GM10248 (cell line): ENCODE data around the gene SNRPD3.
A peak's percentile ranks its signal among the peaks of the same experiment; 100 is the strongest.

Experiments
- CTCF ChIA-PET: fragments of 300-600 bp; sonication (Branson Sonifier 250); formaldehyde crosslinking; extraction: SDS; loops from one replicate; lab custom pipeline; 2021; ENCODE audit warnings: antibody characterized with exemption; lab: Yijun Ruan, JAX
- POLR2A ChIA-PET: fragments of 350-650 bp; sonication (Branson Sonifier 250); formaldehyde crosslinking; extraction: SDS; loops from one replicate; lab custom pipeline; 2020; ENCODE audit warnings: antibody characterized with exemption; lab: Yijun Ruan, JAX
- DNase-seq: peaks from one replicate; pipeline ENCODE4 v3.0.0; 2012; ENCODE audit errors: extremely low spot score
- TF ChIP-seq, protein P1 (sequence below): IDR thresholded peaks from 2 replicates; pipeline ENCODE4 v1.5.1; 2012; ENCODE audit warnings: mild to moderate bottlenecking, low read depth; ENCODE audit errors: extremely low read depth, missing control alignments, control extremely low read depth

The SNRPD3 gene

DNA sequence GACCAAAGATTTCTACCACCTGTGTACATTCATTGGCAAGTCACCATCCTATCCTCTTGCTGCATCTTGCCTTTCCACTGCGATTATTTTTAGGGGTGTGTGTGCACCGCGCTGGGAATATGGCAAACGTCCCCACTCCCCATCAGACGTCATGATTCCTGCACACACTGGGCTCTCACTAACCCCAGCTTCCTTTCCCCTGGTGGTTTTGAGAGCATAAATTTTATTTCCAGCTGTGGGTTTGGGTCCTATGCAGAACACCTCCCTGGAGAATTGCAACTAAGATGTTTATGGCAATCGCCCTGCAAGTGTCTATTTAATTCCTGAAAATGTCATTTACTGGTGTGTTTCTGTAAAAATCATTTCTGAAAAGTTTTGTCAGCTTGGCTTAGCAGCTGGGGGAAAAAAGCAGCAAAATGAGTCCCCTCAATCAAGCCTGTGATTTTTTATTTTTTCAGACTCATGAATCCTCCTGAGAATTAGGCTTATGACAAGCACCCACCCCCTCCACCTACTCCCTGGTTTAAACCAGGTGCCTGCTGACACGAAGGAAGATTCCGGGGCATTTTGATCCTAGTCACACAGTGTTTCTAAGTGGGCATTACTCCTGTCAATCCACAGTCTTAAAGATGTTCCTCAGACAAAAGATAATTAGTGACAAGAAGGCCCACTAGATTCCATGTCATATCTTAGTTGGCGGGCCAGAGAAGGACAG, 36.9 kb upstream of the SNRPD3 start:
- ChIA-PET CTCF (interaction anchor here (0.8 to 1.5 kb wide), 4 partner anchors 16 to 196 kb away, joined by 3 to 6 read pairs (median 4); no protein-coding TSS in a partner anchor), POLR2A (no interaction called here)
- TF ChIP-seq, protein P1, sequence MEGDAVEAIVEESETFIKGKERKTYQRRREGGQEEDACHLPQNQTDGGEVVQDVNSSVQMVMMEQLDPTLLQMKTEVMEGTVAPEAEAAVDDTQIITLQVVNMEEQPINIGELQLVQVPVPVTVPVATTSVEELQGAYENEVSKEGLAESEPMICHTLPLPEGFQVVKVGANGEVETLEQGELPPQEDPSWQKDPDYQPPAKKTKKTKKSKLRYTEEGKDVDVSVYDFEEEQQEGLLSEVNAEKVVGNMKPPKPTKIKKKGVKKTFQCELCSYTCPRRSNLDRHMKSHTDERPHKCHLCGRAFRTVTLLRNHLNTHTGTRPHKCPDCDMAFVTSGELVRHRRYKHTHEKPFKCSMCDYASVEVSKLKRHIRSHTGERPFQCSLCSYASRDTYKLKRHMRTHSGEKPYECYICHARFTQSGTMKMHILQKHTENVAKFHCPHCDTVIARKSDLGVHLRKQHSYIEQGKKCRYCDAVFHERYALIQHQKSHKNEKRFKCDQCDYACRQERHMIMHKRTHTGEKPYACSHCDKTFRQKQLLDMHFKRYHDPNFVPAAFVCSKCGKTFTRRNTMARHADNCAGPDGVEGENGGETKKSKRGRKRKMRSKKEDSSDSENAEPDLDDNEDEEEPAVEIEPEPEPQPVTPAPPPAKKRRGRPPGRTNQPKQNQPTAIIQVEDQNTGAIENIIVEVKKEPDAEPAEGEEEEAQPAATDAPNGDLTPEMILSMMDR, result no peak
- no peak for DNase-seq

DNA sequence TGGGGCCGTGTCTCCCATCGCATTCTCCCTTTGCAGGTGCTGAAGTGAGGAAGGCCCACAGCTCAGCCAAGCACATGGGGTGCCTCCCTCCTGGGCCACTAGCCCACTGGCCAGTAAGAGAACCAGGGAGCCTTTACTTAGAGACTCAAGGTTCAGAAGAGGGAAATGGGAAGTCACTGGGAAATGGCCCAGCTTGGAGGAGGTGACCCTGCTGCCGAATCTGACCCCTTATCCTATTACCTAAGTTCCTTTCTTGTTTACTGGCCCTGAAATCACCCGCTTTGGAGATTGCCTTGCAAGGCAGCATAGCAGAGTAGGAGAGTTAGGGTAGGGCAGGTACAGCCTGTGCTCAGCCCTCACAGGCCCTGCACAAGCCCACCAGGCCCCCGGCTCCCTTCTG, 36.3 kb upstream of the SNRPD3 start:
- POLR2A ChIA-PET, result no interaction called here
- DNase-seq, result no peak
- TF ChIP-seq, protein P1, result no peak
- CTCF ChIA-PET, result interaction anchor here (1.4 to 1.5 kb wide), 2 partner anchors 17 to 196 kb away, joined by 4 to 6 read pairs; no protein-coding TSS in a partner anchor

GRCh38 chr22:24521791-24522245, 34.0 kb upstream of the SNRPD3 start:
- ChIA-PET POLR2A (no interaction called here), CTCF (interaction anchor here (1.0 to 5.6 kb wide), 23 partner anchors 9 to 199 kb away, joined by 3 to 41 read pairs (median 4); partner anchors contain the start of gene ADORA2A)
- TF ChIP-seq, protein P1, result peak; percentile 57
- peak; percentile 73 for DNase-seq

- TF ChIP-seq, protein P1, result no peak
- ChIA-PET POLR2A (no interaction called here), CTCF (interaction anchor here (0.7 to 5.6 kb wide), 7 partner anchors 8 to 334 kb away, joined by 3 to 41 read pairs (median 3); no protein-coding TSS in a partner anchor)
- no peak for DNase-seq
Observed at GRCh38 chr22:24523873-24524272, 31.9 kb upstream of the SNRPD3 start.

- TF ChIP-seq, protein P1, result peak; percentile 90
- peak; percentile 85 for DNase-seq
- POLR2A ChIA-PET, result no interaction called here
- CTCF ChIA-PET, result interaction anchor here (0.6 to 5.6 kb wide), 20 partner anchors 8 to 232 kb away, joined by 3 to 41 read pairs (median 5); partner anchors contain the start of gene ADORA2A
Observed at GRCh38 chr22:24525416-24526037, 30.3 kb upstream of the SNRPD3 start.

- POLR2A ChIA-PET, result no interaction called here
- TF ChIP-seq, protein P1, result no peak
- DNase-seq, result no peak
- CTCF ChIA-PET, result interaction anchor here (0.6 to 5.6 kb wide), 23 partner anchors 8 to 232 kb away, joined by 3 to 41 read pairs (median 4); no protein-coding TSS in a partner anchor
Observed at GRCh38 chr22:24526191-24526590, 29.6 kb upstream of the SNRPD3 start.
